HUES48 (cell line): Measurements from ENCODE around the gene CXorf66.
"Not testable (repeated sequence)": the region's sequence is repeated elsewhere in the genome, so short reads cannot be mapped to it uniquely, and the experiment has no call there.

Experiments
- H3K27ac ChIP-seq: one replicate; pipeline ENCODE4 v1.7.0; 2013; ENCODE audit warnings: low read depth, low read length, inconsistent platforms
- H3K27me3 ChIP-seq: 2 replicates; pipeline ENCODE4 v1.6.1; 2013; ENCODE audit warnings: mild to moderate bottlenecking, low read length; ENCODE audit not compliant: control insufficient read depth, insufficient read depth
- H3K36me3 ChIP-seq: 2 replicates; pipeline ENCODE4 v1.6.1; 2013; ENCODE audit warnings: low read length; ENCODE audit not compliant: control insufficient read depth, insufficient read depth
- H3K4me1 ChIP-seq: 2 replicates; pipeline ENCODE4 v1.6.1; 2013; ENCODE audit warnings: mild to moderate bottlenecking, low read length; ENCODE audit not compliant: control insufficient read depth, insufficient read depth
- H3K4me3 ChIP-seq: 2 replicates; pipeline ENCODE4 v1.5.1; 2013; ENCODE audit warnings: mild to moderate bottlenecking, low read depth, low read length
- H3K9ac ChIP-seq: 2 replicates; pipeline ENCODE4 v1.6.1; 2013; ENCODE audit warnings: mild to moderate bottlenecking, low read depth, low read length, moderate library complexity
- H3K9me3 ChIP-seq: 2 replicates; pipeline ENCODE4 v1.6.1; 2013; ENCODE audit warnings: low read length; ENCODE audit not compliant: control insufficient read depth, insufficient read depth

The CXorf66 gene

GRCh38 chrX:139924696-139925095, 40.6 kb downstream of the CXorf66 start:
- no peak overlapping the region for H3K4me3 ChIP-seq
- no peaks in the 10 kb centered on the region for H3K27me3 ChIP-seq
- H3K9me3 ChIP-seq: no peaks in the 10 kb centered on the region
- H3K27ac ChIP-seq: no peak overlapping the region
- 0 out of 2 replicates have a peak, but pooled peaks cover 5% of the 10 kb centered on the region for H3K36me3 ChIP-seq
- no peak overlapping the region for H3K9ac ChIP-seq
- H3K4me1 ChIP-seq: peaks cover 31% of the 10 kb centered on the region

GRCh38 chrX:139924069-139924695, 41.1 kb downstream of the CXorf66 start:
- Histone ChIP-seq H3K9ac (no peak overlapping the region), H3K27me3 (no peaks in the 10 kb centered on the region), H3K9me3 (no peaks in the 10 kb centered on the region), H3K4me1 (peaks cover 30% of the 10 kb centered on the region), H3K27ac (no peak overlapping the region), H3K4me3 (no peak overlapping the region), H3K36me3 (0 out of 2 replicates have a peak, but pooled peaks cover 3% of the 10 kb centered on the region)

GRCh38 chrX:139921142-139921541, 44.2 kb downstream of the CXorf66 start:
- H3K4me3 ChIP-seq, H3K27ac ChIP-seq, H3K27me3 ChIP-seq, H3K9ac ChIP-seq, H3K9me3 ChIP-seq, H3K36me3 ChIP-seq: not testable (repeated sequence)
- H3K4me1 ChIP-seq: peaks cover 13% of the 10 kb centered on the region

GRCh38 chrX:139920316-139920715, 45.0 kb downstream of the CXorf66 start:
- no peaks in the 10 kb centered on the region for H3K9me3 ChIP-seq
- H3K4me3 ChIP-seq: no peak overlapping the region
- H3K4me1 ChIP-seq: peaks cover 7% of the 10 kb centered on the region
- 0 out of 2 replicates have a peak, but pooled peaks cover 3% of the 10 kb centered on the region for H3K36me3 ChIP-seq
- no peak overlapping the region for H3K27ac ChIP-seq
- no peak overlapping the region for H3K9ac ChIP-seq
- H3K27me3 ChIP-seq: no peaks in the 10 kb centered on the region

- Histone ChIP-seq H3K27ac (no peak overlapping the region), H3K4me1 (peaks cover 26% of the 10 kb centered on the region), H3K9ac (no peak overlapping the region), H3K36me3 (no peaks in the 10 kb centered on the region), H3K27me3 (no peaks in the 10 kb centered on the region), H3K4me3 (no peak overlapping the region), H3K9me3 (no peaks in the 10 kb centered on the region)
Measured at GRCh38 chrX:139914421-139914820, 50.9 kb downstream of the CXorf66 start.

- peaks cover 26% of the 10 kb centered on the region for H3K4me1 ChIP-seq
- no peak overlapping the region for H3K4me3 ChIP-seq
- no peaks in the 10 kb centered on the region for H3K9me3 ChIP-seq
- no peak overlapping the region for H3K9ac ChIP-seq
- H3K27ac ChIP-seq: no peak overlapping the region
- H3K36me3 ChIP-seq: no peaks in the 10 kb centered on the region
- no peaks in the 10 kb centered on the region for H3K27me3 ChIP-seq
Measured at GRCh38 chrX:139909712-139910111, 55.6 kb downstream of the CXorf66 start.

- no peak overlapping the region for H3K4me3 ChIP-seq
- H3K9me3 ChIP-seq: no peaks in the 10 kb centered on the region
- H3K9ac ChIP-seq: no peak overlapping the region
- no peak overlapping the region for H3K27ac ChIP-seq
- no peaks in the 10 kb centered on the region for H3K36me3 ChIP-seq
- no peaks in the 10 kb centered on the region for H3K27me3 ChIP-seq
- H3K4me1 ChIP-seq: peaks cover 23% of the 10 kb centered on the region
Measured at GRCh38 chrX:139907078-139907477, 58.2 kb downstream of the CXorf66 start.

GRCh38 chrX:139905743-139906142, 59.6 kb downstream of the CXorf66 start:
- H3K27ac ChIP-seq: no peak overlapping the region

More at GRCh38 chrX:139905743-139906142, 59.6 kb downstream of the CXorf66 start:
- Histone ChIP-seq H3K9ac (no peak overlapping the region), H3K9me3 (no peaks in the 10 kb centered on the region), H3K4me3 (no peak overlapping the region), H3K27me3 (no peaks in the 10 kb centered on the region), H3K36me3 (no peaks in the 10 kb centered on the region), H3K4me1 (peaks cover 18% of the 10 kb centered on the region)
